Neutrophil (primary cell): Measurements from ENCODE around the gene PTH1R.
A peak's percentile ranks its signal among the peaks of the same experiment; 100 is the strongest.

Experiments used
- H3K27ac ChIP-seq: fragments of 200-600 bp; sonication (generic); 2 replicates; pipeline ENCODE4 v1.5.1; 2016; ENCODE audit warnings: mild to moderate bottlenecking, moderate library complexity
- H3K27me3 ChIP-seq: fragments of 200-600 bp; sonication (generic); 2 replicates; pipeline ENCODE4 v1.6.0; 2016; ENCODE audit warnings: mild to moderate bottlenecking
- H3K36me3 ChIP-seq: fragments of 200-600 bp; sonication (generic); 2 replicates; pipeline ENCODE4 v1.5.1; 2017
- H3K4me1 ChIP-seq, 2 experiments: fragments of 200-600 bp in 1 of 2; sonication (generic) in 1 of 2; 1 replicate in 1 of 2; 2 replicates in 1 of 2; pipeline versions ENCODE4 v1.5.1 to v1.6.1; 2013 to 2016; ENCODE audit warnings: low read depth in 1 of 2, low read length in 1 of 2, mild to moderate bottlenecking in 1 of 2, moderate library complexity in 1 of 2; ENCODE audit not compliant: control insufficient read depth in 1 of 2, insufficient read depth in 1 of 2
- H3K4me3 ChIP-seq, 2 experiments: fragments of 200-600 bp in 1 of 2; sonication (generic) in 1 of 2; 1 replicate in 1 of 2; 2 replicates in 1 of 2; pipeline ENCODE4 v1.5.1; 2013 to 2016; ENCODE audit warnings: low read depth in 1 of 2, low read length in 1 of 2, mild to moderate bottlenecking in 1 of 2, moderate library complexity in 1 of 2
- H3K9me3 ChIP-seq: fragments of 200-600 bp; sonication (generic); 2 replicates; pipeline ENCODE4 v1.5.1; 2016
- TF ChIP-seq, protein P1 (sequence below): fragments of 200-600 bp; sonication (generic); IDR thresholded peaks from 2 replicates; pipeline ENCODE4 v1.5.1; 2016; ENCODE audit warnings: antibody characterized with exemption

PTH1R gene

DNA sequence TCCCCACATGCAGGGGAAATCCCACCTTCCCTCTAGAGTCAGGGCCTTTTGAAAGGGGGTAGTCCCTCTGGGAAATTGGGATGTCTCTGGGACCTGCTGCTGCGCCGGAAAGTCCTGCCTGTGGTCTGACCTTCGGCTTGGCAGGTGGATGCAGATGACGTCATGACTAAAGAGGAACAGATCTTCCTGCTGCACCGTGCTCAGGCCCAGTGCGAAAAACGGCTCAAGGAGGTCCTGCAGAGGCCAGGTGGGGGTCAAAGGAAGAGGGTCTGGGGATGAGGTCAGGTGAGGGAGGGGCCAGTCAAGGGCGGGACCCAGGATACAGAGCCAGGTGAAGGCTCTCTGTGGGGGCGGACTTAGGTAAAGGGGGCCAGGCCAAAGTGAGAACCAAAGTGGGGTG, 16.2 kb downstream of the PTH1R start:
- TF ChIP-seq, protein P1, sequence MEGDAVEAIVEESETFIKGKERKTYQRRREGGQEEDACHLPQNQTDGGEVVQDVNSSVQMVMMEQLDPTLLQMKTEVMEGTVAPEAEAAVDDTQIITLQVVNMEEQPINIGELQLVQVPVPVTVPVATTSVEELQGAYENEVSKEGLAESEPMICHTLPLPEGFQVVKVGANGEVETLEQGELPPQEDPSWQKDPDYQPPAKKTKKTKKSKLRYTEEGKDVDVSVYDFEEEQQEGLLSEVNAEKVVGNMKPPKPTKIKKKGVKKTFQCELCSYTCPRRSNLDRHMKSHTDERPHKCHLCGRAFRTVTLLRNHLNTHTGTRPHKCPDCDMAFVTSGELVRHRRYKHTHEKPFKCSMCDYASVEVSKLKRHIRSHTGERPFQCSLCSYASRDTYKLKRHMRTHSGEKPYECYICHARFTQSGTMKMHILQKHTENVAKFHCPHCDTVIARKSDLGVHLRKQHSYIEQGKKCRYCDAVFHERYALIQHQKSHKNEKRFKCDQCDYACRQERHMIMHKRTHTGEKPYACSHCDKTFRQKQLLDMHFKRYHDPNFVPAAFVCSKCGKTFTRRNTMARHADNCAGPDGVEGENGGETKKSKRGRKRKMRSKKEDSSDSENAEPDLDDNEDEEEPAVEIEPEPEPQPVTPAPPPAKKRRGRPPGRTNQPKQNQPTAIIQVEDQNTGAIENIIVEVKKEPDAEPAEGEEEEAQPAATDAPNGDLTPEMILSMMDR = no peak
- Histone ChIP-seq H3K27me3 (peaks cover 94% of the 10 kb centered on the region), H3K4me1 (peaks cover 9 to 10% of the 10 kb centered on the region in 2 experiments), H3K4me3 (no peak overlapping the region), H3K36me3 (no peaks in the 10 kb centered on the region), H3K9me3 (no peaks in the 10 kb centered on the region), H3K27ac (no peak overlapping the region)

DNA sequence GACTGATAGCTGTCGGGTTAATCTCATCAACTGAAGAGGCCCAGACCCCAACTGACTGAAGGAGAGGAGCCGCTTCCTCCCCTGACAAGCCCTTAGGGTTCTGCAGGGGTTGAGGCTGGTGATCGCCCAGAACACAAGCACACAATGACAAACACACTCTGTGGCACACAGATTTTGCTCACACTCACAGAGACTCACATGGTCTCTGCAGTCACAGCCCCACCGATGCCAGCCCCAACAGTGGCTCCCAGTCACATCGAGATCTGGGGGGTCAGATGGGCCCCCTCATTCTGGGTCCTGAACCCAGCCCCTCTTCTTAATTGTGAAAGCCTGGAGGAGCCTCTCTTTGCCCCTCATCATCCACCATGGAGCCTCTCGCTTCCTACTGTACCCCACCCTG, 16.7 kb downstream of the PTH1R start:
- H3K27me3 ChIP-seq = peaks cover 94% of the 10 kb centered on the region
- H3K27ac ChIP-seq = no peak overlapping the region
- H3K4me1 ChIP-seq = peaks cover 9 to 10% of the 10 kb centered on the region in 2 experiments
- H3K36me3 ChIP-seq = no peaks in the 10 kb centered on the region
- no peaks in the 10 kb centered on the region for H3K9me3 ChIP-seq
- TF ChIP-seq, protein P1 = no peak
- H3K4me3 ChIP-seq = no peak overlapping the region

DNA sequence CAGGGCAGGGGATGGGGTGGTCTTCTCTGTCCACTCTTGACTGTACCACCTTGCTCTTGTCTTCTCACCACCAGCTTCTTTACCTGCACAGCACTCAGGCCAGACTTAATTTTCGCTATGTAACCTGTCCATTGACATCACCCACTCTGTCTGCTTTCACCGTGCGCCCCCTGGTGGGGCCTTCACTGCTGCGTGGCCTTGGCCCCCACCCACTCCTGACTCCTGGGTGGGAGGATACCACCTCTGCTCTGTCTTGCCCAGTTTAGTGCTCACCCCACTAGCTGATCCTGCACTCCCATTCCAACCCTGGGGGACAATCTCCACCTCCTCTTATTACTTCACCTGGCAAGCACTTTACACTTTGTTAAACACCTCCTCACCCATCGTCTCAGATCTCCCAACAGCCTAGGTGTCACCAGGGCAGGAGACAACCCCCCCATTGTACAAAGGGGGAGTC, 17.7 kb downstream of the PTH1R start:
- peaks cover 9 to 10% of the 10 kb centered on the region in 2 experiments for H3K4me1 ChIP-seq
- peaks cover 94% of the 10 kb centered on the region for H3K27me3 ChIP-seq

GRCh38 chr3:46895761-46896160, 18.2 kb downstream of the PTH1R start:
- Histone ChIP-seq H3K27me3 (peaks cover 93% of the 10 kb centered on the region), H3K36me3 (no peaks in the 10 kb centered on the region), H3K27ac (no peak overlapping the region), H3K4me3 (no peak overlapping the region), H3K9me3 (no peaks in the 10 kb centered on the region), H3K4me1 (peaks cover 9 to 10% of the 10 kb centered on the region in 2 experiments)
- TF ChIP-seq, protein P1 = no peak

More for the DNA sequence above, 17.7 kb downstream of the PTH1R start:
- Histone ChIP-seq H3K9me3 (no peaks in the 10 kb centered on the region), H3K36me3 (no peaks in the 10 kb centered on the region), H3K27ac (no peak overlapping the region), H3K4me3 (no peak overlapping the region)
- TF ChIP-seq, protein P1 = peak; percentile 27

DNA sequence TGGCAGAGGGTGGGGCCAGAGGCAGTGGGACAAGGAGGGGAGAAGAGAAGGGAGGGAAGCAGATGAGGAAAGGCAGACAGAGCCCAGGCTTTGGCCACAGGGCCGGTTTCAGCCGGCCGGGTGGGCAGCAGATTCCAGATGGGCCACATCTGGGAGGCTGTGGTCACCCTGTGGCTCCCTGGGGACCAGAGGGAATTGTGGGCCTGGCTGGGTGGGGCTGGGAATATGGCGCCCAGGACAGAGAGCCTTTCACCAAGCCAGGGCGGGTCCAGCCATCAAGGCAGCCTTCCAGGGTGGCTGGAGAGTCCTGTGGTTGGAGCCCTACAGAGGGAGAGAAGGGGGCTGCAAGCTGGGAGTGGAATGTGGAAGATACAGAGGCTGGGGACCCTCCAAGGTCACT, 18.9 kb downstream of the PTH1R start:
- H3K27ac ChIP-seq = no peak overlapping the region
- peaks cover 9 to 10% of the 10 kb centered on the region in 2 experiments for H3K4me1 ChIP-seq
- H3K4me3 ChIP-seq = no peak overlapping the region
- peaks cover 87% of the 10 kb centered on the region for H3K27me3 ChIP-seq
- no peaks in the 10 kb centered on the region for H3K9me3 ChIP-seq
- H3K36me3 ChIP-seq = no peaks in the 10 kb centered on the region
- TF ChIP-seq, protein P1 = no peak

DNA sequence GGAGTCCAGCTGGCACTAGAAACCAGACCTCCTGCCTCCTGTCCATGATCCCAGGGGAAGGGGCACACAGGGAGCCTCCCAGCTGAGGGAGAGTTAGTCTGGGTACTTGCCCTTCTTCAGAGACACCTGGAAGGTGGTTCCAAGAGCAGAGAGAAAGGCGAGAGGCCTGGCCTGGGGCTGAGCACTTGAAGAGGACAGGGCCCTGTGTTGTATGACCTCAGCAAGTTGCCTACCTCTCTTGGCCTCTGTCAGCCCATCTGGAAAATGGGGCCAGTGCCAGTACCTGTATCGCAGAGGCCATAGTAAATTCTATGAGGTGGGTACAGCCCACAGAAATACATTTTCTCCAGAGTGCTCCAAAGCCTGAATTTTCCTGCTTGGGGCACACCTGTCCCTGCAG, 19.5 kb downstream of the PTH1R start:
- Histone ChIP-seq H3K36me3 (no peaks in the 10 kb centered on the region), H3K4me3 (no peak overlapping the region), H3K9me3 (no peaks in the 10 kb centered on the region), H3K4me1 (peaks cover 4 to 6% of the 10 kb centered on the region in 2 experiments), H3K27me3 (peaks cover 81% of the 10 kb centered on the region), H3K27ac (no peak overlapping the region)
- TF ChIP-seq, protein P1 = no peak
